ACHN (cell line): ENCODE measurements around the gene MSS51.

ENCODE experiments used
- DNase-seq: peaks from one replicate; pipeline ENCODE4 v3.0.0-alpha.2; 2015
- in situ Hi-C: cut with HindIII; loops from 2 replicates; pipeline ENCODE4 v1.10.0; 2017; ENCODE audit warnings: low sequenced_read_pairs, low pct_ligation_motif_present, low pct_unique_long_range_greater_than_20kb

Gene MSS51

GRCh38 chr10:73379064-73379748, 54.2 kb downstream of the MSS51 start:
- DNase-seq: no peak
- in situ Hi-C loops: no loop called here

GRCh38 chr10:73376679-73377078, 56.7 kb downstream of the MSS51 start:
- in situ Hi-C loops: no loop called here
- no peak for DNase-seq
